Activated CD8-positive, alpha-beta memory T cell treated with anti-CD3 and anti-CD28 coated beads for 48 hours (primary cell): ENCODE data around the gene R3HCC1L.
"Not testable (repeated sequence)": the region's sequence is repeated elsewhere in the genome, so short reads cannot be mapped to it uniquely, and the experiment has no call there.

Source experiments
- DNase-seq, 3 experiments: peaks; one replicate each; pipeline ENCODE4 v3.0.0-alpha.2; 2020; ENCODE audit warnings: low read depth in 2 of 3, low spot score in 2 of 3

R3HCC1L gene

DNA sequence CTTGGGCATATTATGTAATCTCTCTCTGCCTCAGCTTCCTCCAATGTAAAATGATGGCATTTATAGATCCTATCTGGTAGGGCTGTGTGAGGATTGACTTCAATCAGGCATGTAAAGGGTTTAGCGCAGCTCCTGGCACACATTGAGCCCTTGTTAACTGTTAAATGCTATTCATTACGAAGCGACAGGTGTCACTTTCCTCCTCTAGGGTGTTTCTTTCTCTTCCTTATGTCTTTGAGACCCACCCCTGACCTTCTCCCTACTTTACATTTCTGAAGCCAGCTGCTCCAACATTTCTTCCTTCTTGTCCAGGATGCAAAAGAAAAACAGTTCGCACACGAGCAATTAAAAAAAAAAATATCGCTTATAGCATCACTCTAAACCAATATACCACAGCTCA lies 5.7 kb upstream of the R3HCC1L start:
- no peak for DNase-seq

DNA sequence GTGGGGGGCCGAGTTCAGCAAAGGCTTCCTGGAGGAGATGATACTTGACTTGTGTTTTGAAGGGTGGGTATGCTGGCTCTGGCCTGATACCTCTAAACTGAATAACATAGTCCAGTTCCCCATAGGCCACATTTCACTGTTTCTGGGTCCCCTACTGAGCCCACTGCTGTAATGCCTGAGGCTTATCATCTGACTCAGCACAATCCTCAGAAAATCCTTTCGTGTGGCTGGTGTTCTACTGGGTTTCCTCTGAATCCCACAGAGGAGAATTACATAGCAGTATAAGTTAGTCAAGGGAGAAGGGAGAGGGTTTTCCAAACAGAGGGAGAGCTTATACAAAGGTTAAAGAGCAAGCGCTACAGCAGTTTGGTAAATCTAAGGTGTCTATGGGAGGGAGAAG lies 2.8 kb upstream of the R3HCC1L start:
- DNase-seq, result no peak

GRCh38 chr10:98133075-98133752 lies 1.2 kb upstream of the R3HCC1L start:
- DNase-seq, result not testable (repeated sequence)

DNA sequence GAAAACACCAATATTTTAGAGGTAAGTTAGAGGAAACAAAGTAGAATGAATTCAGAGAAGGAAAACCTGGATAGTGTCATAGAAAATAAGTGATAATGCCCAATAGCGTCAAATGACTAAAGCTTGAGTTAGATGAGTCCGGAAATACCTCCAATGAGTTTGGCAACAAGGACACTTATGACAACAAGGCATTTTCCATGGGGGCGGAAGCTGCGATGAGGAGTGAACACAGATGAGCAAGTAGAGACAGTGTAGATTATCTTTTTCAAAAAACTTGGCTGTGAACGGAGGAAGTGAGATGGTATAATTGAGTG lies 383 bp upstream of the R3HCC1L start:
- no peak for DNase-seq

- DNase-seq, result no peak
Observed at GRCh38 chr10:98135222-98135899, 904 bp downstream of the R3HCC1L start.

GRCh38 chr10:98136775-98137174 lies 2.3 kb downstream of the R3HCC1L start:
- DNase-seq, result not testable (repeated sequence)

DNA sequence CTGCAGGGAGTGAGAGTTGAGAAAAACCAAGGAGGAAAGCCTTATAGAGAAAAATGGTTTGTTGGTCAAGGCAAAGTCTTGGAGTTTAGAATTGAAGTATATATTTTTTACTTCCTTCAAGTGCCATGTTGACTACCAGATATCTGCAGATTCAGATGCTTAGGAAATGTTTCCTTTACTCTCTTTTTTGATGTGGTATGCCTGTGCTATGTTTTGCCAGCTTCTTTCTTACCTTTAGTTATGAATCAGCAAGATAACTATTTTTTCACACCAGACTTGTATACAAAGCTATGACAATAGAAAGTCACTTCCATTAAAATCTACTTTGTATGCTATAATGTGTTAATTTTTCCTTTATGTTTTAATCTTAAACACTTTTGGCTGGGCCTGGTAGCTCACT lies 3.6 kb downstream of the R3HCC1L start:
- no peak for DNase-seq

DNA sequence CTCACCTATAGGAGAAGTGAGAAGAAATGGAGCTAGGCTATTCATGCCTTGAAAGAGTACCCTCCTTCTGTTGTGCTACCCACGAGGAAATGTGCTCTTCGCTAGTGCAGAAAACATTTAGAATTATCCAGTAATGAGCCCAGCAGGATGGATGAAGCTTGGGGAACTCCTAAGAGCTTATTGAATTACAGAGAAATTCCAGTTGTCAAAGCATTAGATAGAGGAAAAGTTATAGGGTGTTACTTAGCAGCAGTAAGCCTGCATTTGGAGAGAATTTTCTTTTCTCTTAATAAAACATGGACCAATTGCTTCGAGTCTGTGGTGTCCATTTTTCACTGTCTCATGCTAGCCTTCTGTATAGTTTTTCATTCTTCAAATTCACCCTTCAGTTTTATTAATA lies 5.0 kb downstream of the R3HCC1L start:
- DNase-seq, result no peak

DNA sequence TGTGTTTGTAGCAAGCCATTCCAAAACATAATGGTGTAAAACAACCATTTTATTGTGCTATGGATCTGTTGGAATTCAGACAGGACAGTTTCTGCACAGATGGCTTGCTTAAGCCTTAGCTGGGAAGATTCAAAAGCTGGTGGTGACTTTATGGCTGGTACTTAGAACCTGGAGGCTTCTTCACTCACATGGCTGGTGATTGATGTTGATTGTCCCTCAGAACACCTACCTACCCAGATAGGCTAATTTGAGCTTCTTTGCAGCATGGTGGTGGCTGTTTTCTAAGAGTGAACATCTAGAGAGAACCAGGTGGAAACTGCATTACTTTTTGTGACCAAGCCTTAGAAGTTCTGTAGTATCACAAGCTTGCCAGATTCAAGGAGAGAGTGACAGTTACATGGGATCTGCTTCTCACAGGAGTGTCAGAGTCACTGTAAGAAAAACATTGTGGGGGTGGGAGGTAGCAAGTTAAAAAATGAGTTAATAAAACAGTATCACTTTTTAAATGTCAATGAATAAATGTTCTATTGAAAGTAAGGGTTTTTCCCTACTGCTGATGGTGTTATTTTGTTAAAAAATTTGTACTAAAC lies 7.1 kb downstream of the R3HCC1L start:
- no peak for DNase-seq

GRCh38 chr10:98144985-98145384 lies 10.5 kb downstream of the R3HCC1L start:
- DNase-seq, result no peak

GRCh38 chr10:98149858-98150257 lies 15.4 kb downstream of the R3HCC1L start:
- DNase-seq, result no peak

- no peak for DNase-seq
Observed at GRCh38 chr10:98150544-98150943, 16.1 kb downstream of the R3HCC1L start.

- DNase-seq, result not testable (repeated sequence)
Observed at GRCh38 chr10:98152778-98153177, 18.3 kb downstream of the R3HCC1L start.

- DNase-seq, result not testable (repeated sequence)
Observed at GRCh38 chr10:98153213-98153958, 18.9 kb downstream of the R3HCC1L start.

DNA sequence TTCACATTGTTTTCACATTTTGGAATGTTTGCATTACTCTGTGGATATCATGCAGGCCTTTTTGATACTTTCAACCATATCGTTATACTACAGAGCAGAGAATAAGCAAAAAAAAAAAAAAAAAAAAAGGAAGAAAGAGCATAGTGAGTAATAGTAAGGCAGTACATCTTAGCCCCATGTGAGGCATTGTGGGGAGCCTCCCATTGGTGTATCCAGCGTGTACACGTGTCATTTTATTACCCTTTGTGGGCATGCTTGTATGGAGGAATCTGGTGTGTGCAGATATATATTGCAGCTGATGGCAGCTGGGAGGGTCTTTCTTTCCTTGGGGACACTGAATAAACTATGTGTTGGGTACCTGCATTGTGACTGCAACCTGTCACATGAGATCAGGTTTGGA lies 19.6 kb downstream of the R3HCC1L start:
- DNase-seq, result no peak

DNA sequence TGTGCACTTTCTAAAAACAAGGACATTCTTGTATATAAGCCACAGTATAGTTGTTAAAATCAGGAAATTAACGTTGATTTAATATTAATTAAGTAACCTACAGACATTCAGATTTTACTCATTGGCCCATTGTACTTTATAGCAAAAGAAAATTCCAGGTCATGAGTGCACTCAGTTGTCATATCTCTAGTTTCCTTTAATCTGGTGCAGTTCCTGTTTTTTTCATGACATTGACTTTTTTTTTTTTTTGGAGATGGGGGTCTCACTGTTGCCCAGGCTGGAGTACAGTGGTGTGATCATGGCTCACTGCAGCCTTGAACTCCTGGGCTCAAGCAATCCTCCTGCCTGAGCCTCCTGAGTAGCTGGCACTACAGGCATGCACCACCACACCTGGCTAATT lies 24.1 kb downstream of the R3HCC1L start:
- DNase-seq, result no peak

GRCh38 chr10:98163941-98164340 lies 29.5 kb downstream of the R3HCC1L start:
- DNase-seq, result no peak

- DNase-seq, result no peak
Observed at GRCh38 chr10:98167191-98167590, 32.7 kb downstream of the R3HCC1L start.

DNA sequence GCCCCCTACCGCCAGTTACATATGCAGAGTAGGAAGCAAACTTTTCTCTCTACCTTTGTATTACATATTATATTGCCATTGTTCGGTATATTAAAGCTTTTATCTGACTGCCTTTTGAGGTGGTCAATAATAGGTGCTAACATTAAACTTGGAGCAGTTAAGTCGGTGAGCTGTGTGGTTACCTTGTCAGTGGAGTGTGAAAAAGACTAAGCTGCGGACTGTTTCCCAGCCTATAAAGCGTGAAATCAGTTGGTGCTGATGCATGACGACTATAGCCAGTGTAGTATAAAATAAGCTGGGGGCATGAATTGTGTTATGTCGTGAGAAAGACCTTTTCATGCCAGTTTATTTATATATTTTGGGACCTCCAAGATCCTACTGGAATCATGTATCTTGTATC lies 33.7 kb downstream of the R3HCC1L start:
- no peak for DNase-seq

- no peak for DNase-seq
Observed at GRCh38 chr10:98168766-98169165, 34.3 kb downstream of the R3HCC1L start.

DNA sequence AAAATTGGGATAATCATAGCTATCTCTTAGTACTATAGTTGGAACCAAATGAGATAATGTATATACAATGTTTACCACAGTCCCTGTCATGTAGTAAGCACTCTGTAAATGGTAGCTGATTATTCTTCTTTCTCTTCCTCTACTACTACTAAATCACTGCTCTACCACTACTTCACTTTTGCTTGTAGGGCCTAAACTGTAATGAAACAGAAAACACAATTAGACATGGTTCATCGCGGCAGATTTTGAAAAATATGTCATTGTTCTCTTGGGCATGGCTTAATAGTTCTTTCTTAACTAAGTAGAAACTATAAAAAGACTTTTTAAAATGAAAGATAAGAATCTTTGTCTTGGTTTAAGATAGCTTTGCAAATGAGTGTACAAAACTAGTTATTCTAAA lies 34.9 kb downstream of the R3HCC1L start:
- no peak for DNase-seq
